AG10803 (cell line): ENCODE measurements around the gene ELAPOR1.

Experiments
- DNase-seq: peaks from one replicate; pipeline ENCODE4 v3.0.0; 2010; ENCODE audit warnings: low read depth
- H3K4me3 ChIP-seq: 2 replicates; pipeline ENCODE4 v1.5.1; 2011; ENCODE audit warnings: mild to moderate bottlenecking, low read length, control low read depth
- CTCF ChIP-seq: conservative IDR thresholded peaks from 2 replicates; pipeline ENCODE4 v1.5.1; 2011; ENCODE audit warnings: mild to moderate bottlenecking, low read length, control low read depth, inconsistent platforms

The ELAPOR1 gene

GRCh38 chr1:109113590-109114341 is at the start of gene ELAPOR1:
ELAPOR1 (plus strand) TSS chr1:109114115; CDS start chr1:109114184, 69 bp downstream.
- no peak for TF ChIP-seq CTCF
- H3K4me3 ChIP-seq: peak within 1 kb of the TSS; percentile 49
- peak; percentile 14 for DNase-seq

DNA sequence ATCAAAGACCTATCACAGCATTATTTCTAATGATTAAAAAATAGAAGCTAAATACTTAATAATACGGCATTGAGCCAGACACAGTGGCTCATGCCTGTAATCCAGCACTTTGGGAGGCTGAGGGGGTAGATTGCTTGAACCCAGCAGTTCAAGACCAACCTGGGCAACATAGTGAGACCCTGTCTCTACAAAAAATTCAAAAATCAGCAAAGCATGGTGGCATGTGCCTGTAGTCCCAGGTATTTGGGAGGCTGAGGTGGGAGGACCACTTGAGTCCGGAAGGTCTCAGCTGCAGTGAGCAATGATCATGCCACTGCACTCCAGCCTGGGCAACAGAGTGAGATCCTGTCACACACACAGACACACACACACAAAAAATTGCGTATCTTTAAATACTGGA is 48.8 kb upstream of the ELAPOR1 start:
- H3K4me3 ChIP-seq: no peak overlapping the region
- no peak for TF ChIP-seq CTCF
- no peak for DNase-seq

DNA sequence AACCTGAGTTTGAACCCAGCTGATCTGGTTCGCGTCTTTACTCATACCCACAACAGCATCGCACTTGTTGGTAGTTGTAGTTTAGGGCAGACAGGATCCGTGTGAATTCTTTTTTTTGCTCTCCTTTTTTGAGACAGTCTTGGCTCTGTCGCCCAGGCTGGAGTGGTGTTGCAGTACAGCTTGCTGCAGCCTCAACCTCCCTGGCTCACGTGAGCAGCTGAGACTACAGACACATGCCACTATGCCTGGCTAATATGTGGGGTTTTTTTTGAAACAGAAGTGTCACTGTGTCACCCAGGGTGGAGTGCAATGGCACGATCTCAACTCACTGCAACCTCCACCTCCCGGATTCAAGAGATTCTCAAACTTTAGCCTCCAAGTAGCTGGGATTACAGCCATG is 46.0 kb upstream of the ELAPOR1 start:
- DNase-seq: no peak
- TF ChIP-seq CTCF: no peak
- H3K4me3 ChIP-seq: no peak overlapping the region

- no peak for DNase-seq
- no peak overlapping the region for H3K4me3 ChIP-seq
- TF ChIP-seq CTCF: no peak
Observed at GRCh38 chr1:109069294-109069693, 44.6 kb upstream of the ELAPOR1 start.

- peak; percentile 25 for TF ChIP-seq CTCF
- H3K4me3 ChIP-seq: peak within 1 kb of the TSS; percentile 100
- DNase-seq: peak; percentile 97
Observed at GRCh38 chr1:109075531-109076490, 38.1 kb upstream of the ELAPOR1 start, which contains the start of gene TAF13. TAF13 (minus strand) TSS chr1:109076003; CDS start chr1:109075947, 56 bp downstream.

DNA sequence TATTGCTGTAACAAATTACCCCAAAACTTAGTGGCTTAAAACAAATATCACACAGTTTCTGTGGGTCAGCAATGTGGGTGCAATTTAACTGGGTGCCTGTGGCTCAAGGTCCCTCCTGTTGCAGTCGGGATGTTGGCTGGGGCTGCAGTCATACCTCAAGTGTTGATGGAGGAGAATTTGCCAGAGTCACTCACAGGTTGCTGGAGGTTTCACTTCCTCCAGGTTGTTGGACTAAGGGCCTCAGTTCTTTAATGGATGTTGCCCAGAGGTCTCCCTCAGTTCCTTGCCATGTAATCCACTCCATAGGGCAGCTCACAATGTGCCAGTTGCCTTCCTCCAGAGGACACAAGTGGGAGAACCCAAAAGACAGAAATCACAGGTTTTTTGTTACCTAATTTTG is 35.6 kb upstream of the ELAPOR1 start:
- DNase-seq: no peak
- no peak overlapping the region for H3K4me3 ChIP-seq
- no peak for TF ChIP-seq CTCF
